AG04449 (cell line): ENCODE results near the gene UGT1A9.
"Not testable (repeated sequence)": the region's sequence is repeated elsewhere in the genome, so short reads cannot be mapped to it uniquely, and the experiment has no call there.

Experiments
- CTCF ChIA-PET: fragments of 350-600 bp; formaldehyde crosslinking; extraction: SDS; loops from one replicate; lab custom pipeline; 2021; ENCODE audit warnings: antibody characterized with exemption; lab: Yijun Ruan, JAX
- POLR2A ChIA-PET: fragments of 400-600, 350-600 bp; formaldehyde crosslinking; extraction: SDS; loops from one replicate; lab custom pipeline; 2020; ENCODE audit warnings: antibody characterized with exemption, inconsistent platforms; lab: Yijun Ruan, JAX
- DNase-seq: peaks from one replicate; pipeline ENCODE4 v3.0.0-alpha.2; 2010; ENCODE audit warnings: low read depth, low spot score
- H3K4me3 ChIP-seq: 2 replicates; pipeline ENCODE4 v1.5.1; 2011; ENCODE audit warnings: low read depth, mild to moderate bottlenecking, control low read depth, low read length
- CTCF ChIP-seq: IDR thresholded peaks from one replicate; pipeline ENCODE4 v1.5.1; 2011; ENCODE audit warnings: mild to moderate bottlenecking, moderate library complexity, low read length, control low read depth, inconsistent platforms; ENCODE audit not compliant: insufficient read depth; ENCODE audit errors: missing control alignments

Gene UGT1A9

GRCh38 chr2:233743464-233744259, 72.0 kb downstream of the UGT1A9 start:
- ChIA-PET CTCF (no interaction called here), POLR2A (no interaction called here)
- no peak for TF ChIP-seq CTCF
- H3K4me3 ChIP-seq, result no peak overlapping the region
- DNase-seq, result no peak

GRCh38 chr2:233745073-233745755, 73.5 kb downstream of the UGT1A9 start:
- H3K4me3 ChIP-seq, result no peak overlapping the region
- no peak for TF ChIP-seq CTCF
- CTCF ChIA-PET, result no interaction called here
- DNase-seq, result no peak
- POLR2A ChIA-PET, result no interaction called here

- H3K4me3 ChIP-seq, DNase-seq, POLR2A ChIA-PET, CTCF ChIA-PET: not testable (repeated sequence)
Measured at GRCh38 chr2:233745838-233746237, 74.1 kb downstream of the UGT1A9 start.

- POLR2A ChIA-PET, result no interaction called here
- no peak for DNase-seq
- no peak overlapping the region for H3K4me3 ChIP-seq
- CTCF ChIA-PET, result no interaction called here
- TF ChIP-seq CTCF, result no peak
Measured at GRCh38 chr2:233746475-233747282, 75.0 kb downstream of the UGT1A9 start.

GRCh38 chr2:233747283-233747544, 75.5 kb downstream of the UGT1A9 start:
- DNase-seq, result no peak
- ChIA-PET POLR2A (no interaction called here), CTCF (no interaction called here)
- no peak overlapping the region for H3K4me3 ChIP-seq
- TF ChIP-seq CTCF, result no peak

GRCh38 chr2:233750689-233751088, 79.0 kb downstream of the UGT1A9 start:
- CTCF ChIA-PET, DNase-seq, POLR2A ChIA-PET, H3K4me3 ChIP-seq: not testable (repeated sequence)

- CTCF ChIA-PET, DNase-seq, POLR2A ChIA-PET, H3K4me3 ChIP-seq: not testable (repeated sequence)
Measured at GRCh38 chr2:233751212-233752009, 79.7 kb downstream of the UGT1A9 start.
